GM19438 (cell line): ENCODE data around the gene L3MBTL4.

Source experiments
- ATAC-seq: cut with Tn5 transposase; IDR thresholded peaks from one replicate; pipeline ENCODE4 v1.9.1; 2021; ENCODE audit warnings: low read depth; ENCODE audit not compliant: unreplicated experiment

Gene L3MBTL4

GRCh38 chr18:5973099-5973498 lies 441.6 kb downstream of the L3MBTL4 start:
- ATAC-seq, result peak; percentile 29

GRCh38 chr18:5972298-5972697 lies 442.4 kb downstream of the L3MBTL4 start:
- ATAC-seq, result no peak

- ATAC-seq, result no peak
These were observed 444.7 kb downstream of the L3MBTL4 start for GRCh38 chr18:5969989-5970403.

- ATAC-seq, result no peak
These were observed 445.2 kb downstream of the L3MBTL4 start for GRCh38 chr18:5969355-5969988.

GRCh38 chr18:5967666-5968065 lies 447.0 kb downstream of the L3MBTL4 start:
- ATAC-seq, result no peak

- ATAC-seq, result no peak
These were observed 447.7 kb downstream of the L3MBTL4 start for GRCh38 chr18:5967007-5967406.

- no peak for ATAC-seq
These were observed 448.2 kb downstream of the L3MBTL4 start for GRCh38 chr18:5966514-5966913.

GRCh38 chr18:5964996-5965395 lies 449.7 kb downstream of the L3MBTL4 start:
- ATAC-seq, result no peak

GRCh38 chr18:5964596-5964995 lies 450.1 kb downstream of the L3MBTL4 start:
- no peak for ATAC-seq

GRCh38 chr18:5964108-5964507 lies 450.6 kb downstream of the L3MBTL4 start:
- no peak for ATAC-seq

- ATAC-seq, result no peak
These were observed 451.4 kb downstream of the L3MBTL4 start for GRCh38 chr18:5963267-5963666.

- ATAC-seq, result no peak
These were observed 452.3 kb downstream of the L3MBTL4 start for GRCh38 chr18:5962362-5962761.

- ATAC-seq, result no peak
These were observed 452.9 kb downstream of the L3MBTL4 start for GRCh38 chr18:5961828-5962150.

GRCh38 chr18:5961097-5961827 lies 453.4 kb downstream of the L3MBTL4 start:
- no peak for ATAC-seq

GRCh38 chr18:5958822-5959221 lies 455.9 kb downstream of the L3MBTL4 start:
- ATAC-seq, result no peak

- no peak for ATAC-seq
These were observed 458.9 kb downstream of the L3MBTL4 start for GRCh38 chr18:5955861-5956260.

GRCh38 chr18:5951515-5952091 lies 463.1 kb downstream of the L3MBTL4 start:
- no peak for ATAC-seq

- no peak for ATAC-seq
These were observed 465.9 kb downstream of the L3MBTL4 start for GRCh38 chr18:5948781-5949180.

- ATAC-seq, result no peak
These were observed 466.5 kb downstream of the L3MBTL4 start for GRCh38 chr18:5948237-5948636.

GRCh38 chr18:5944448-5944847 lies 470.3 kb downstream of the L3MBTL4 start:
- no peak for ATAC-seq

GRCh38 chr18:5943514-5943913 lies 471.2 kb downstream of the L3MBTL4 start:
- no peak for ATAC-seq

- ATAC-seq, result no peak
These were observed 472.1 kb downstream of the L3MBTL4 start for GRCh38 chr18:5942591-5942990.
